ENCODE results near the gene ING5.

The ING5 gene

DNA sequence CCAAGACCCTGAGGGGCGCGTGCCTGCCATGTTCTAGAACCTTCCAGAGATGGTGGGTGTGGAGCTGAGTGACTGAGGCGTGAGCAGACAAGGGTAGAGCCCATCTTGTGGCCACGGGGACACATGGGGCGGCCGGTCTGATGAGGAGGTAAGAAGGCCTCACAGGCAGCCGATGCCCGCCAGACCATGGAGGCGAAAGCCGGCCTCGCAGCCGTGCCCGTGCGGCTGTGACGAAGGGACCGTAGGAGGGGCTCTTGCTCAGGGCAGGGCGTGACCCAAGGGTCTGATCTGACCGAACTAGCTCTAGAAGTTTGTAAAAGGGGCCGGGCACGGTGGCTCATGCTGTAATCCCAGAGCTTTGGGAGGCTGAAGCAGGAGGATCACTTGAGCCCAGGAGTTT lies 52.2 kb downstream of the ING5 start:
- H2AFZ ChIP-seq (ENCODE audit: low read depth, low read length, severe bottlenecking) = no peak overlapping the region
- H3K9me2 ChIP-seq (replicated peaks; ENCODE audit: insufficient read depth, low read length) = no peaks in the 10 kb centered on the region
- H3K27ac ChIP-seq (ENCODE audit: low read depth, low read length) = no peak overlapping the region
- H3K9me3 ChIP-seq (ENCODE audit: insufficient read depth, low read length) = no peaks in the 10 kb centered on the region
- no peaks in the 10 kb centered on the region for H3K79me2 ChIP-seq (ENCODE audit: insufficient read depth, low read length)
- H3F3A ChIP-seq (ENCODE audit: insufficient read depth) = no peaks in the 10 kb centered on the region; the same call in 1 of the 2 replicates
- H3K27me3 ChIP-seq (ENCODE audit: low read length) = no peaks in the 10 kb centered on the region
- no peak overlapping the region for H3K4me2 ChIP-seq (ENCODE audit: low read depth, low read length, poor library complexity, severe bottlenecking)
- no peaks in the 10 kb centered on the region for H3K36me3 ChIP-seq (ENCODE audit: low read length)
- H3K4me3 ChIP-seq (ENCODE audit: insufficient read depth, low read length, poor library complexity, severe bottlenecking) = no peak overlapping the region
- H4K20me1 ChIP-seq (ENCODE audit: low read depth, low read length) = no peaks in the 10 kb centered on the region
- no peak overlapping the region for H3K9ac ChIP-seq (ENCODE audit: low read length)
- TF ChIP-seq EZH2phosphoT487 (conservative IDR thresholded peaks at IDR 0.05; ENCODE audit: low read length) = no peak
- TF ChIP-seq, protein P1, sequence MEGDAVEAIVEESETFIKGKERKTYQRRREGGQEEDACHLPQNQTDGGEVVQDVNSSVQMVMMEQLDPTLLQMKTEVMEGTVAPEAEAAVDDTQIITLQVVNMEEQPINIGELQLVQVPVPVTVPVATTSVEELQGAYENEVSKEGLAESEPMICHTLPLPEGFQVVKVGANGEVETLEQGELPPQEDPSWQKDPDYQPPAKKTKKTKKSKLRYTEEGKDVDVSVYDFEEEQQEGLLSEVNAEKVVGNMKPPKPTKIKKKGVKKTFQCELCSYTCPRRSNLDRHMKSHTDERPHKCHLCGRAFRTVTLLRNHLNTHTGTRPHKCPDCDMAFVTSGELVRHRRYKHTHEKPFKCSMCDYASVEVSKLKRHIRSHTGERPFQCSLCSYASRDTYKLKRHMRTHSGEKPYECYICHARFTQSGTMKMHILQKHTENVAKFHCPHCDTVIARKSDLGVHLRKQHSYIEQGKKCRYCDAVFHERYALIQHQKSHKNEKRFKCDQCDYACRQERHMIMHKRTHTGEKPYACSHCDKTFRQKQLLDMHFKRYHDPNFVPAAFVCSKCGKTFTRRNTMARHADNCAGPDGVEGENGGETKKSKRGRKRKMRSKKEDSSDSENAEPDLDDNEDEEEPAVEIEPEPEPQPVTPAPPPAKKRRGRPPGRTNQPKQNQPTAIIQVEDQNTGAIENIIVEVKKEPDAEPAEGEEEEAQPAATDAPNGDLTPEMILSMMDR (IDR thresholded peaks at IDR 0.05; ENCODE audit: insufficient read depth, low read length, poor library complexity, severe bottlenecking) = no peak

DNA sequence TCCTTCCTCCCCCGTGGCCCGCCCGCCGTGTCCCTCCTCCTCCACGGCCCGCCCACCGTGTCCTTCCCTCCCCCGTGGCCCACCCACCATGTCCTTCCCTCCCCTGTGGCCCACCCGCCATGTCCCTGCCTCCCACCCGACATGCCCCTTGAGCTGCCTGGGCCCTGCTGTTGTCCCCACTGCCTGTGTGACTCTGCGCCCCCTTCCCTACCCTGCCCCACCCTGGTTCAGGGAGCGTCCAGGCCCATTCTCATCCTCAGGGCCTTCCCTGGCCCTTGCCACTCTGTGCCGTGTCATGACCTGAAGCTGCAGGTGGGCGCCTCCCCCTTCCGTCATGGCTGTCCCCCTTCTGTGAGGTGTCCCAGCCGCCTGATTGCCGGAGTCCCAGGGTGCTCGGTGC lies 53.3 kb downstream of the ING5 start:
- Histone ChIP-seq H3K9ac (ENCODE audit: low read length) (no peak overlapping the region), H4K20me1 (ENCODE audit: low read depth, low read length) (no peaks in the 10 kb centered on the region), H3K27ac (ENCODE audit: low read depth, low read length) (no peak overlapping the region), H2AFZ (ENCODE audit: low read depth, low read length, severe bottlenecking) (no peak overlapping the region), H3K9me3 (ENCODE audit: insufficient read depth, low read length) (no peaks in the 10 kb centered on the region), H3K9me2 (replicated peaks; ENCODE audit: insufficient read depth, low read length) (no peaks in the 10 kb centered on the region), H3K27me3 (ENCODE audit: low read length) (no peaks in the 10 kb centered on the region), H3K4me2 (ENCODE audit: low read depth, low read length, poor library complexity, severe bottlenecking) (no peak overlapping the region), H3F3A (ENCODE audit: insufficient read depth) (no peaks in the 10 kb centered on the region; the same call in 1 of the 2 replicates), H3K36me3 (ENCODE audit: low read length) (peaks cover 4% of the 10 kb centered on the region; the same call in 1 of the 2 replicates), H3K4me3 (ENCODE audit: insufficient read depth, low read length, poor library complexity, severe bottlenecking) (no peak overlapping the region), H3K79me2 (ENCODE audit: insufficient read depth, low read length) (no peaks in the 10 kb centered on the region)
- TF ChIP-seq, protein P1 (IDR thresholded peaks at IDR 0.05; ENCODE audit: insufficient read depth, low read length, poor library complexity, severe bottlenecking) = no peak
- no peak for TF ChIP-seq EZH2phosphoT487 (conservative IDR thresholded peaks at IDR 0.05; ENCODE audit: low read length)

DNA sequence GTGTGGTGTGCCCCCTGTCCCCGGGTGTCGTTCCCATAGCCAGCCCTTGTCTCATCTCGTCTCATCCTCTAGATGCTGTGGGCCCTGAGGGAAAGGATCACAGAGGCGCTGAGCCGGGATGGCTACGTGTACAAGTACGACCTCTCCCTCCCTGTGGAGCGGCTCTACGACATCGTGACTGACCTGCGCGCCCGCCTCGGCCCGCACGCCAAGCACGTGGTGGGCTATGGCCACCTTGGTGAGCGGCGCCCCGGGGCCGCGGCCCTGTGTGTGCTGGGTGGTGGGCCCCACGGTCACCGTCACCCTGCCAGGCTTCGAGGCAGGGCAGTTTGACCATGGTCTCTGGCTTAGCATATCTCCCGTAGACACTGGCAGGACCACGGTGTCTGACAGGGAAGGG lies 53.9 kb downstream of the ING5 start:
- H3K4me2 ChIP-seq (ENCODE audit: low read depth, low read length, poor library complexity, severe bottlenecking) = no peak overlapping the region
- H3K9me2 ChIP-seq (replicated peaks; ENCODE audit: insufficient read depth, low read length) = no peaks in the 10 kb centered on the region
- no peaks in the 10 kb centered on the region for H3K9me3 ChIP-seq (ENCODE audit: insufficient read depth, low read length)
- H3K79me2 ChIP-seq (ENCODE audit: insufficient read depth, low read length) = no peaks in the 10 kb centered on the region
- no peaks in the 10 kb centered on the region; the same call in 1 of the 2 replicates for H3F3A ChIP-seq (ENCODE audit: insufficient read depth)
- H4K20me1 ChIP-seq (ENCODE audit: low read depth, low read length) = no peaks in the 10 kb centered on the region
- H2AFZ ChIP-seq (ENCODE audit: low read depth, low read length, severe bottlenecking) = no peak overlapping the region
- no peak for TF ChIP-seq EZH2phosphoT487 (conservative IDR thresholded peaks at IDR 0.05; ENCODE audit: low read length)
- TF ChIP-seq, protein P1 (IDR thresholded peaks at IDR 0.05; ENCODE audit: insufficient read depth, low read length, poor library complexity, severe bottlenecking) = no peak
- H3K36me3 ChIP-seq (ENCODE audit: low read length) = peaks cover 4% of the 10 kb centered on the region; the same call in 1 of the 2 replicates
- H3K4me3 ChIP-seq (ENCODE audit: insufficient read depth, low read length, poor library complexity, severe bottlenecking) = no peak overlapping the region
- H3K9ac ChIP-seq (ENCODE audit: low read length) = no peak overlapping the region
- H3K27me3 ChIP-seq (ENCODE audit: low read length) = no peaks in the 10 kb centered on the region
- no peak overlapping the region for H3K27ac ChIP-seq (ENCODE audit: low read depth, low read length)
